Stimulated activated CD4-positive, alpha-beta T cell treated with anti-CD3 and anti-CD28 coated beads, Interleukin-1b, Interleukin-23, amount 100 ng/mL, for 4 hours (primary cell): Measurements from ENCODE around the gene SAMD4A.

Experiments used
- DNase-seq, 2 donors: peaks; one replicate each; pipeline ENCODE4 v3.0.0-alpha.2; 2020; ENCODE audit warnings: low read depth in 2 of 2

SAMD4A gene

DNA sequence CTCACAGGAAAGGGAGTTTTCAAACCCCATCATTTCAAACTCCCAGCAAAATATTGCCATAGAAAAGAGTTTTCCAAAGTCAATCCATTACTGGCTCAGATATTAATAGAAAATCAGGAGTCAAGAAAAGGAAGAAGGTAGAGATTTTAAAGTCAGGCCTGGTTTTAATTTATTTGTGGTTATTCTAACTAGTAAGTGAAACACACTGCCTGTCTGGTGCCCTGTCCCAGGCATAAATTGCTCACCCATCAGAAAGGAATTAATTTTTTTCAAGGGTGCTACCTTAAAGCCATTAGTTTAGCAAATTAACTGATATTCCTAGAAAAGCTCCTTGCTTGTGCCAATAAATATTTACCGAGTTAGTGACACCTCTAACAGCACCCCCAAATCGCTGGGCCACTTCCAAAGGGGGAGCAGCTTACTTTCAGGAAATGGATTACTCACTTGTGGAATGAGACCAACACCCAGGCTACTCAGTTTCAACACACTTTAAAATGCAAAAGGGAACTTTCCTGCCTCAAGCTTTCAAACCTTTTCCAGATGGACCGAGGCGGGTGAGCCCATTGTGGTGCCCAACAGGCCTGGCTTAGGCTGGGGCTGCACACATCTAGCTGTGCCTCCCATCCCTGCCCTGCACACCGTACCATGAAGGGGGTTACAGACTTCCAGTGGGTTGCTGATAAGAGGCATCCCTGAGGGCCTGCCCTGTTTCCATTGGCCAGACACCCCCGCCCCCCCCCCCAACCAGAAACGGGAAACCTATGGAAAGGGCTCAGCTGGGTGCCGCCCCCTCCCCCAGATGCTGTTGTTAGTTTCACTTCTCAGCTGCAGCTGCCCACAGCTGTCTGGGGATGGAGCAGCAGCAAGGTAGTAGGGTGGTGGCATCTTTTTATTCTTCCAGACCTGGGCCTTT is 117.2 kb downstream of the SAMD4A start:
- DNase-seq = no peak

- DNase-seq = no peak
These were observed 118.4 kb downstream of the SAMD4A start for GRCh38 chr14:54685286-54685845.

DNA sequence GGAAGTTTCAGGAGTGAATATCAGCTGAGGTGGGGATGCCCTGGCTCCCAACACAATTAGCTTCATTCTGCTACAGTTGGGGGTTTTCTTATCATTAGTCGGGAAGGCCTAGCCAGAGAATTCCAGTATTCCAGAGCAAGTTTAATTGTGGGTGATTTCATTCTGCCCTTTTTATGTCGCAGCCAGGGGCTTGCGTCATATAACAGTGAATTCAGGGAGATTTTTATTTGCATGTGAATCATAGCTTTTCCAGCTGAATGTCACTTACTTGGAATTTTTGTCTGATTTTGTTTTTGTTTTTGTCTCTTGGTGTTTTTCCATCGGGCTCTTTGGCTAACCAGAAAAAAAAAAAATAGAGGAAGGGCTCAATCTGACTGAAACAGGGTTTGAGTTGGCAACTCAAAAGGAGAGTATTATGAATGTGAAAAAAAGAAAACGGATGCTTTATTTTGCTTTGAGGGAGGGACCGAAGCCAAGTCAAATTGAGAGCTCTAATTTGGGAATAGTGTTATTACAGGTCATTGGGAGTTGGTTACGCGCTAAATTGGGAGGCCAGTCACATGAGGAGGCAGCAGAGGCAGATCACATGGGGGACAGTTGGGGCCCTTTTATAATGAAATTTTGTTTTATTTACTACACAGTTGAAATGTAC is 119.4 kb downstream of the SAMD4A start:
- DNase-seq = no peak

GRCh38 chr14:54686871-54687749 is 120.2 kb downstream of the SAMD4A start:
- no peak for DNase-seq

DNA sequence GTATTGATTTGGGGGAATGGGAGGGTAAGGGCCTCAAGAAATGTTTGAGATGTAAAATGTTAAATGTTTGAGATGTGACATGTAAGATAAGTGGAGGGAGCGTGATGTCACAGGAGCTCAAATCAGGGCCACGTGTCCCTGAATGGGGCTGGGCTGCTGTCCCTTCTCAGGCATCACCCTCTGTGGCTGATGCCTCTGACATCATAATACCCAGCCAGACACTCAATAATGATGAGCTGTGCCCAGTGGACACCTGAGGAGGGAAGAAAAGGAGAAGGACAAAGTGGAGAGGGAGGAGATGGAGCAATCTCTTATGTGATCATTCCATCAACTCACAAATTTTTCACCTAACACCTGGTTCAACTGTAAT is 120.8 kb downstream of the SAMD4A start:
- DNase-seq = no peak

- no peak for DNase-seq
These were observed 121.3 kb downstream of the SAMD4A start for GRCh38 chr14:54688229-54688628.

- DNase-seq = no peak
These were observed 123.0 kb downstream of the SAMD4A start for GRCh38 chr14:54689928-54690327.

DNA sequence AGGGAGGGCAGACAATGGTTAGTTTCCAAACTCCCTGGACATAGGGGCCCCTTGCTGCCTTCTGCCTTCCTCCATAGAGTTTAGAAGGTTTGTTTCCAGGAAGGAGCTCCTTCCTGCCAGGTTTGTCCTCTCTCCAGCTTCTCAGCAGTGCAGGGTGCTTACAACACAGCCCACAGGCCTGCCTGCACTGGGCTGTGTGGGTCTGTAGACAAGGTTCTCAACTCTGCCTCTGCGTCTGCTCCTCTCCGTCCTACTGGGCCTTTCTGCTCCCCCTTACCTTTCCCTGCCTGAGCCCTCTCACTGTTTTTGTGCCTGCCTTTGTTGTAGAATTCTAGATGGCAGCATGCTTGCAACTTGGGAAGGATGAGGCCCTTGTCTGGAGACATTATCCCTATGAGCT is 124.0 kb downstream of the SAMD4A start:
- DNase-seq = no peak

DNA sequence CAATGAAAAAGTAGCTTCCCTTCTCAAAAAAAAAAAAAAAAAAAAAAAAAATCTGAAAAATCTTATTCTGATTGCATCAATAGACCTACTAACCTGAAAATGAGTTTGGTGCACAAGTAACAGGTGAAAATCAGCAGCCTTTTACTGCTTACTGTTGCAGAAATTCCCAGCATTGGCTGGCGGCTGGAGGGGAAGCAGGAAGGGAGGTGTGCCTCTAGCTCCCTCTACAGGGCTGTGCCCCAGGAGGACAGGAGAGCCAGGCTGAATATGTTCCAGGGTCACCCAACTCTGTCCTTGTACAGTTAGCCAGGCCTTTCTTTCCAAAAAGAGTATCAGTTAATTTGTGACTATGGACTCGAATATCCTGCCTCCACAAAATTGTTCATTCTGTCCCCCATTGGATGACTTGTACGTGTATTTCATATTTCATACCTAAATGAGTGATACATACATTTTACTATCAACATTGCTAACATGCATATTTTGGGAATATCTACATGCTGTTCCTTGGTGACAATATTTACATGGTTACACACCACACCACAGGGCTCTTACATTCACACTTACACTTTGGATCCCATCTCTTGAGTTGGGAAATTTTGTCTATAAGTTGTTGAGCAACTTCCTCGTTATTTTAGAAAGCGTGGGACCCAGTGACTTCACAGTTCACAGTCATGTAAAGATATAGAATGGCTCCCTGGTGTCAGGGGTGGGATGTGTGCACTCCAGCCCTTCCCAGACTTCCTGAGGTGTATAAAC is 124.8 kb downstream of the SAMD4A start:
- DNase-seq = peak; percentile 30 to 32

DNA sequence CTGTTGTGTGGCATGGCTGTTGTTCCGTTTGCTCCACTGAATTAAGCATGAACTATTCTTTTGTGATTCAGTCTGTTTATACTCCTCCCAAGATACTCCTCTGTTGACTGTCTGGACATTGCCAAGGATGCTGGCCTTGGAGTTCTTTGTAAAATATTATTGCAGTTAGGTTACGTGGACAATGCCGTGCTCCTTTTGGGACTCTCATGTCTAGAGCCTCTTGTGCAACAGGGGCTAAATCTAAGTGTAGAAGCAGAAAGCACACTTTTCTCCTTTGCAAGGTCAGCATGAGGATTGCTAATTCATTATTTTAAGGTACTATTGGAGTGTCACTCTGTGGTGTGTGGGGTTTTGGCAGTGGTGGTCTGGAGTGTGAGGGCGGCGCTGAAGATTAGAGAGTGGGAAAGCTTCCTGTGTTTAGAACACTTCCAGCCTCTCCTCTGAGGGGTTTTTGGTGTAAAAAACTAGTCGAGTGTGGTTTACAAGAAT is 125.4 kb downstream of the SAMD4A start:
- no peak for DNase-seq

DNA sequence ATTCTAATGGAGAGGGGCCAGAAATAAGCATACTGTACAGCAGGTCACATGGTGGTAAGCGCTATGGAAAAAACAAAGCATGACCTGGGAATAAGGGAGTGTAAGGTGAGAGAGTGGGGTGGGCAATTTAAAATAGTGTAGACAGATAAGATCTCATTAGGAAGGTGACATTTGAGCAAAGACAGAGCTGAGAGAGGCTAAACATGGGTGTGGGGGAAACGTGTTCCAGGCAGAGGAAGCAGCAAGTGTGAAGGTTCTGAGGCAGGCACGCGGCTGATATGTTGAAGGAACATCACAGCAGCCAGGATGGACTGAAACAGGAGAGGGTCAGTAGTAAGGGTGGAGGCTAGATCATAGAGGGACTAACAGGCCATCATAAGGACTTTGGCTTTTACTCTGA is 126.8 kb downstream of the SAMD4A start:
- no peak for DNase-seq

DNA sequence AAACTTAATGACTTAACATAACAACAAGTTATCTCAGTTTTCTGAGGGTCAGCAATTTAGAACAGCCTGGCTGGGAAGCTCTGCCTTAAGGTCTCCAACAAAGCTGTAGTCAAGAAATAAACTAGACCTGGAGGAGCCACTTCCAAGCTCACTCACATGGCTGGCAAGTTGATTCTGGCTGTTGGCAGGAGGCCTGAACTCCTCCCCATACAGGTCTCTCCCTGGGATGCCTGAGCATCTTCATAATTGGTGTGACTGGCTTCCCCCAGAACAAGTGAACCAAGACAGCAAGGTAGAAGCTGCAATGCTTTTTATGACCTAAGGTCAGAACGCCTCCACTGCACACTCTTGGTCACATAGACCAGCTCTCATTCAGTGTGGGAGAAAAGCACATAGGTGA is 128.3 kb downstream of the SAMD4A start:
- DNase-seq = no peak

DNA sequence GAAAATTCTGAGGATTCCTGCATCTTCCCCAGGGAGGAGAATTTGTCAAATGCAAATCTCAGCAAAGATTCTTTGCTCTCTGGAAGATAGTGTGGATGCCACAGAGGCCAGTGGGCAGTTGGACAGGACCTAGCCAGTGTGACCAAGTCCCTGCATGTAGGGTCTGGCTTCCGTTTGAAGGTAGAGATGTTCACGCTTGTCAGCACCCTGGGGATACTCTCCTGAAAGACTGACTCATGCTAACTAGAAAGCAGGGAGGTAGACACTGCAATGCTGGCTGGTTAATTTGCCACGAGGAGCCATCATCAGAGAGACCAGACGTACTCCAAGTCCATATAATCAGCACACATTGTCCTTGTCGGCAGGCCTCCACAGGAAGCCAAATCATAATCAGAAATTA is 130.1 kb downstream of the SAMD4A start:
- DNase-seq = no peak

DNA sequence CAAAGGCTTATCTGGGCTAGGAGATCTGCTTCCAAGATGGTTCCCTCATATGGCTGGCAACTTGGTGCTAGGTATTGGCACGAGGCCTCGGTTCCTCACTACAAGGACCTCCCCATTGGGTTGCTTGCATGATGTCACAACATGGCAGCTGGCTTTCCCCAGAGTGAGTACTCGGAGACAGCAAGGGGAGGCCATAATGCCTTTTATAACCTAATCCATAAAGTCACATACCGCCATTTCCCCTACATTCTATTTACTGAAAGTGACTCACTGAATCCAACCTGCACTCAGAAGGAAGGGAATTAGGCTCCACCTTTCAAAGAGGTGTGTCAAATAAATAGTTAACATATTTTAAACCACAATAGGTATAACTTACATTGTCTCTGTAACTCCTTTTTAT is 130.9 kb downstream of the SAMD4A start:
- DNase-seq = no peak

DNA sequence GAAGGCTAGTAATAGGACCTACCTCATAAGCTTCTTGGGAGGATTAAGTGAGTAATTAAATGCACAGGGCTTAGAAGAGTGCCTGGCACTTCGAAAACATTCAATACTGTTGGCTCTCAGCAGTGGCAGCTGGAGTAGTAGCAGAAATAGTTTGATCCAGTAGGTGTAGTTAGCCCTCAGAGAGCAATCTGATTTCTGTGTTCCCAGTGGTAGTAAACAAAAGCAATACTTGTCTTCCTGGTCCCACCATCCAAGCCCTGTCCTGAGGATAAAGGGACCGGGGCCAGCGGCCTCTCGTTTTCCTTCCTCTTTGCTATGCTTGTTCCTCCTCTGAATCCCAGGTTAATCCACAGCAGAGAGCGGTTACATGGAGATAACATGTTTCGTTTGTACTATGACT is 131.6 kb downstream of the SAMD4A start:
- DNase-seq = no peak

DNA sequence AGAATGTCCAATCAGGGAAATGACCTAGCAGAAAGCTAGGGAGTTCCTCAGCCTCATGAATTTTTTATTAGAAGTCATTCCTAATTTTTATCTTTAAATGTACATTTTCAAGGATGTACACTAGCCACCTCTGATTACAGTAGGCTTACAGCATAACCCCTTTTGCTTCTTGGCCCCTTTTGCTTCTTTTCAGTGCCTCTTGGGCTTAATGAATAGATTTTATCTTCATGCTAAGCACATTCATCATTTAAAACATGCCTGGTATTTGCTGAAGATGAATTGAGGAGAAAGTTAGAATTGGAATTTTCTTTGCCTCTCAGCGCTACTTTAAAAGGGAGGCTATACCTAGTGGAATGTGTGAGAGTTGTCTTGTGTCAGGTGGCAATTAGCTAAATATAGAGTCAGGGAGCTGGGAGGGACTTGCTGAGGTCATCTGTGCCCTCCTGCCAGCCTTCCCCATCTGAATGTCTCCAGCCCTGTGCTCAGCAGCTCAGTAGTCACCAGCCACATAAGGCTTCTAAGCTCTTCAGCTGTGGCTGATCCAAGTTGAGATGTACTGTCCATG is 132.1 kb downstream of the SAMD4A start:
- DNase-seq = no peak

GRCh38 chr14:54699735-54700134 is 132.8 kb downstream of the SAMD4A start:
- no peak for DNase-seq

GRCh38 chr14:54700717-54701116 is 133.8 kb downstream of the SAMD4A start:
- no peak for DNase-seq

GRCh38 chr14:54702014-54702491 is 135.1 kb downstream of the SAMD4A start:
- no peak for DNase-seq

DNA sequence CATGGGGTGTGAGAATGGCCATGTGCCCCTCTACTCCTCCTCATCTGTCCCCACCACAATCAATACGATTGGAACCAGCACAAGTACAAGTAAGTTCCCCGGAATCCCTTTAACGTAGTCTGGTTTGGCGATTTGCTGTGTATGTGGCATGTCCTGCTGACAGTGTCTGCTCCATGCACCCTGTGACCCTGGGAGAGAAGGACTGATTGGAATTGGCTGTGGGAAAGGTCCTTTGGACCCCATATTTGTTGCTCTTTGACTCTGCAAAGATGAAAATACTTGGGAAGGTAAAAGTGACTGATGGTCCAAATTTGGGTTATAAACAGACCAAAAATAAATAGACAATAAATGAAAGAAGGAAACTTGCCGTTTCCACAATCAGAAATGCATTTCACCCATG is 135.6 kb downstream of the SAMD4A start:
- no peak for DNase-seq

- DNase-seq = no peak
These were observed 136.2 kb downstream of the SAMD4A start for GRCh38 chr14:54703082-54703481.
